H1 (cell line): ENCODE measurements around the gene SLCO2A1. TPM values are rescaled to one million over a fixed set of nuclear protein-coding genes. Genes with fewer than 3 reads are reported as not detected.

Source experiments
- CHD7 ChIP-seq: fragments of 300-600 bp; sonication (generic); IDR thresholded peaks from 2 replicates; pipeline ENCODE4 v1.7.1; 2012; ENCODE audit warnings: low read length, moderate library complexity, mild to moderate bottlenecking, inconsistent platforms; ENCODE audit not compliant: insufficient replicate concordance
- KDM4A ChIP-seq: IDR thresholded peaks from one replicate; pipeline ENCODE4 v1.7.1; 2012; ENCODE audit warnings: low read depth, mild to moderate bottlenecking, moderate library complexity, low read length, inconsistent platforms; ENCODE audit not compliant: severe bottlenecking
- SP4 ChIP-seq: IDR thresholded peaks from 2 replicates; pipeline ENCODE4 v1.6.1; 2012; ENCODE audit warnings: low read length, inconsistent platforms
- SRF ChIP-seq: IDR thresholded peaks from 2 replicates; pipeline ENCODE4 v1.6.1; 2011; ENCODE audit warnings: mild to moderate bottlenecking, low read depth, low read length, moderate library complexity
- YY1 ChIP-seq: IDR thresholded peaks from 2 replicates; pipeline ENCODE4 v1.6.1; 2011; ENCODE audit warnings: low read depth, mild to moderate bottlenecking, low read length
- polyA plus RNA-seq, 7 experiments: library from polyadenylated mRNA; depleted of rRNA in 3 of 7; stranded (reverse) in 5 of 7; unstranded in 2 of 7; fragments of >200 nt in 5 of 7; fragments of 200-250 nt in 2 of 7; gene quantifications; 1 replicate in 5 of 7; 2 replicates in 1 of 7; 4 replicates in 1 of 7; pipeline versions ENCODE4 v1.2.1 to v1.2.3, GENCODE V29; 2011 to 2013; ENCODE audit warnings: missing spikeins in 2 of 7, mixed read lengths in 2 of 7
- total RNA-seq: library from RNA; stranded (reverse); fragmentation: NEBNext Ultra II Directional; extraction: Animal tissue kit (Norgen Biotek cat#: 25700); gene quantifications from 2 replicates; pipeline ENCODE4 v1.2.1, GENCODE V29; 2021

SLCO2A1 gene
- total and polyA plus RNA-seq, 2 of the 8 experiments (the other 6 are each of a cell fraction or from before 2014, with no cell fraction given) = 1.1 to 2.3 TPM

GRCh38 chr3:133921592-133921991 lies 108.1 kb downstream of the SLCO2A1 start (continued):
- TF ChIP-seq YY1 (no peak), SP4 (no peak), SRF (no peak), KDM4A (no peak), CHD7 (no peak)
